NCI-H1048 (cell line): ENCODE results near the gene TRH.
"Not testable (repeated sequence)": the region's sequence is repeated elsewhere in the genome, so short reads cannot be mapped to it uniquely, and the experiment has no call there.

Experiments used
- DNase-seq: peaks from one replicate; lab custom pipeline; 2025; lab: John Stamatoyannopoulos, UW

Gene TRH

DNA sequence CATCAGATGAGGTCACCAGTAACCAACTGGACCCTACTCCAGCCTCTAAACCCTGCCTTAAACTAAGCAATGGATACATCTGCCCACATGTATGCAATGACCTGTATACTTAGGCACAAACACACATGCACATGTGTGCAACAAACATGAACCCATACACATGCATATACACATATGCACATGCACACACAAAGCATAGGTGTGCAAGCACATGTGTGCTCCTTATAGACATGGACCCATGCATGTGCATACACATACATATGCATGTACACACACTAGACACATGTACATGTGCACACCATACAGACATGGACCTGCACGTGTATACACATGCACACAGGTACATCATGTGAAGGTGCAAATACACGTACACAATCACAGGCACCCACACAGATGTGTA, 8.6 kb upstream of the TRH start:
- no peak for DNase-seq

DNA sequence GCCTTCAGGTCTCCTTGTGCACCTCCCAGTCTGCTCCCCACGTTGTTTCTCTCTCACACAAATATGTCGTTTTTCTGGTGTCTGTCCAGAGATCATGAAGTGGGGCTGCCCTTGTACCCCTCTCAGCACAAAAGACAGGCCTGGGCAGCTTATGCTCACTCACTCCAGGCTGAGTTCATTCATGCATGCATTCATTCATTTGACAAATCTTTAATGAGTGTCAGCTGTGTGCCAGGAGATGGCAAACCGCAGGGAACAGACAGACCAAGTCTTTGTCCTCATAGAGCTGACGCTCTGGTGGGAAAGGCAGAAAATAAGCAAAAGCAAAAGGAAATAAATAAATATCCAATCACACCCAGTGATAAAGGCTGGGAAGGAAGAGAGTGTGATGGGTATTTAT, 7.6 kb upstream of the TRH start:
- no peak for DNase-seq

DNA sequence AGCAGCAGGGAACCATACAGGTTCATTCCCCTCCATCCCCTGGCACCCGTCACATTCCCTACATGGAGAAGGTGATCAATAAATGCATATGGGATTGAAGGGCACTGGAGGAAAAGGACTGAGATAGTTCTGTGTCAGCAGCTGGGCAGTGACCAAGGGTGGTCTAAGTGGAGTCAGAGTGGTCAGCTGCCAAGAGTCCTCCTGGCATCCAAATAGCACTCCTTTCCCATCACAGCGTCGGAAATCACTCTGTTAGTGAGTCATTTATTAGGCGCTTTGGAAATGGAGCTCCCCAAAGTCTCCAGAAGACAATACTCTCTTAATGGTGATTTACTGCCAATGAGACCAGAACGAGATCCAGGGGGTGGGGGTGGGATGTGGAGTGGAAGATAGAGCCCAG, 6.8 kb upstream of the TRH start:
- DNase-seq = no peak

DNA sequence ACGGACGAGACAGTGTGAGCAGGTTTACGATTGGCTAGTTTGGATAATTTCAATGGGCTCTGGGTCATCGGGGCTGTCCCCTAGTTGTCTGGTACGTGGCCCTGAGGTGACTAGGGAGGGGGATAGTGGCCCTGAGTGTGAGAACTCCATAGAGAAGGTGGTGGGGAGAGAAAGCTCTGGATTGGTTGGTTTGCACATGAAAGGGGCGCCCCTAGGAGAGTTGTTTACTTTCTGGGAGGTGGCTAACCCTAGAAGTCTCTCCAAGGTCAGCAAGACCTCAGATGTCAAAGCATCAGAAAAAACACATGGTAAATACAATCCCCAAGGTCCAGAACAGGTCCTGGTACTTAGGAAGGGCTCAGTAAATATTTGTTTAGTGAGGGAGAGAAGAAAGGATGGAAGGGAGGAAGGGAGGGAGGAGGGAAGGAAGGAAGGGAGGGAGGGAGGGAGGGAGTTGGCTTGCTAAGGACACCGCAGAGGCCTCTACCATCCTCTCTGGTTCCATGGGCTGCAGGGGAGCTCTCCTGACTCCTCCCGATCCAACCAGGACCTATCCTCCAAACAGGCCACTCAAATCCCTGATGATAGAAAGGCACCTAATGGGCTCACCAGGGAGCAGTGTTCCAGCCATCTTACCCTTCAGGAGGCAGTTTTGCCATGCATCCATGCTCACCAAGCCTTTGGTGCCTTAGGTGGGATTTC, 3.0 kb upstream of the TRH start:
- no peak for DNase-seq

DNA sequence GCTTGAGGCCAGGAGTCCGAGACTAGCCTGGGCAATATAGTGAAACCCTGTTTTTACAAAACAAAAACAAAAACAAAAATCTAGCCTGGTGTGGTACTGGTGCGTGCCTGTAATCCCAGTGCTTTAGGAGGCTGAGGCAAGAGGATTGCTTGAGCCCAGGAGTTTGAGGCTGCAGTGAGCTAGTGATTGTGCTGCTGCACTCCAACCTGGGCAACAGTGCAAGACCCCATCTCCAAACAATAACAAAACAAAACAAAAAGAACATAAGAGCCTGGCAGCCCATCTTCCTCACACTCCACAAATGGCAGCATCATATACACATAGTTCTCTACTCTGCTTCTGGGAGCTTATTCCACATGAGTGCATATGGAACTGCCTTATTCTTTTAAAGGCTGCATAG, 2.2 kb upstream of the TRH start:
- no peak for DNase-seq

DNA sequence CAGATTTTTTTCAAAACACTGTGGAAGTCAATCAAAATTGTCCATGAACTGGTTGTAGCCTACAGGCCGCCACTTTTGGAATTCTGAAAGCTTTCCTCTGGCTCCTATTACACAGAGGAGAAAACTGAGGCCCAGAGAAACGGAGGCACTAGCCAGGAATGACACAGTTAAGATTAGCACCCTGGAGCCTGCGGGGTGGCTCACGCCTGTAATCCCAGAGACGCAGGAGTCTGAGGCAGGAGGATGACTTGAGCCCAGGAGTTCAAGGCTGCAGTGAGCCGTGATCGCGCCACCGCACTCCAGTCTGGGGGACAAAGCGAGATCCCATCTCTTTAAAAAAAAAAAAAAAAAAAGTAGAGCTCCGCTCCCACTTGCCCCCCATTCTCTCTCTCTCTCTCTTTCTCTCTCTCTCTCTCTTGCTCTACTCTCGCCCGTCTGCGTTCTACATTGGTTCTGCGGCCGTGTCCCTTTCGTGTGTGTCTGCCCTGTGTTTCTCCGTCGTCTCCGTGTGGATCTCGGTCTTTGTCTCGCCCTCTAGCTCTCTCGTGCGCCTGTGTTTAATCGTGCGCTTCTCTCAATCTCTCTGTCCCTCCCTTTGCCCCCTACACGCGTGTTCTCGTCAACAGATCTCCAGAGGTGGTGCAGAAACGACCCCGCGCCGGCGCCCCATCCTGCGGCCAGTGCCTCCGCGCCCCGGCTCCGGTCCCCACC, 512 bp upstream of the TRH start:
- no peak for DNase-seq

DNA sequence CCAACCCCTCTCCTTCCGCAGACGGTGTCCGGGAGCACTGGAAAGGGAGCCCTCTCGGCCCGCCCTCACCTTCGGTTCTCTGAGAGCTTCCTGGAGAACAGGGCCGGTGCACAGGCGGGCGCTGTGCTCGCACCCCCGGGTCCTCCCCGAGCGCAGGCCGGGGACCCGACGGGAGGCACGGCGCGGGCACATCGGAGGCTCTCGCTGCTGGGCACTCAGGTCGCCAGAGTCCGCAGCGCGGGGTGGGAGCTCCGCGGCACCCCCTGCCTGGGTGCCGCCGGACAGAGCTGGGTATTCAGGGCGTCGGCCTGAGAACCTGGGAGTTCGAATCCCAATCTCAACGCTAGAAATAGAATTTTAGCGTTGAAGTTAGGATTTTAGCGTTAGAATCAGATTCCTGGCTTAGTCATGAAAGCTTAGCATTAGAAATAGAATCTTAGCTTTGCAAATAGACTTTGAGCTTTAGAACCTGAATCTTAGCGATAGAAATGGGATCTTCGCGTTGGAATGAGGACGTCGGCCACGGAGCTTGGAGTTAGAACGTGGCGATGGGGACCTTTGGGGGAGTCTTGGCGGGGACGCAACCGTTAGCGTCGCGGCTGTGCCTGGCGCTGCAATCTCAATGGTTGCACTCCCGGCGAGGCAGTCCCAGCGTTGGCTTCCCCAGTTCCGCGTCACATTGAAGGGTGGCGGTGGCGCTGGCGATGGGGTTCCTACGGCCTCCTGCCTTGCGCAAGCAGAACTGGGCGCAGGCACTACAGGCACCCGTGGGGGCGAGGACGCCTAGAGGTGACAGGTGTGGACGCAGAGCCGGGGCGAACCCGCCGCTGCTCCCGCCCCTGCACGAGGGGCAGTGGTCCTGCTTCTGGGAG, 549 bp downstream of the TRH start:
- no peak for DNase-seq

DNA sequence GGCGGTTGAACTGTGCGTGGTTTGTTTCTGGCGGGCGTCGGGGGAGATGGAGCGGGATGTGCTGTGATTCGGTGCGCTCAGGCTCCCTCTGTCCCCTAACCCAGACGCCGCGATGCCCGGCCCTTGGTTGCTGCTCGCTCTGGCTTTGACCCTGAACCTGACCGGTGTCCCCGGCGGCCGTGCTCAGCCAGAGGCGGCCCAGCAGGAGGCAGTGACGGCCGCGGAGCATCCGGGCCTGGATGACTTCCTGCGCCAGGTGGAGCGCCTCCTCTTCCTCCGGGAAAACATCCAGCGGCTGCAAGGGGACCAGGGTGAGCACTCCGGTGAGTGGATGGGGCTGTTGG, 1.2 kb downstream of the TRH start:
- no peak for DNase-seq

DNA sequence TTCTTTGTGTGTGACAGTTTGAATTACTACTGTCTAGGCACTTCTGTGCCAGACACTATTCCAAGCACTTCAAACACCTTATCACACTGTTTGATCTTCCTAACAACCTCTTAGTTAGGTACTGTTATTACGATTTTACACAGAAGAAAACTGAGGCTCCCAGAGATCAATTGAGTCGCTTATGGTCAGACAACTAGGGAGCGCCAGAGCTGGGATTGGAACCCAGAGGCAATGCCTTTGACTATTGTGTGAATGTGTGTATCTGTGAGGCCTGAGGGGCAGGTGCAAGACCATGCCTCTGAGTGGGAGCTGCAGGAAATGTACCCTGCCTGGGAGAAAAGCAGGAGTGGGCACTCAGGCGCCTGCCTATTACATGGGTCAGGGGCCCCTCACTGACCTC, 1.8 kb downstream of the TRH start:
- DNase-seq = no peak

DNA sequence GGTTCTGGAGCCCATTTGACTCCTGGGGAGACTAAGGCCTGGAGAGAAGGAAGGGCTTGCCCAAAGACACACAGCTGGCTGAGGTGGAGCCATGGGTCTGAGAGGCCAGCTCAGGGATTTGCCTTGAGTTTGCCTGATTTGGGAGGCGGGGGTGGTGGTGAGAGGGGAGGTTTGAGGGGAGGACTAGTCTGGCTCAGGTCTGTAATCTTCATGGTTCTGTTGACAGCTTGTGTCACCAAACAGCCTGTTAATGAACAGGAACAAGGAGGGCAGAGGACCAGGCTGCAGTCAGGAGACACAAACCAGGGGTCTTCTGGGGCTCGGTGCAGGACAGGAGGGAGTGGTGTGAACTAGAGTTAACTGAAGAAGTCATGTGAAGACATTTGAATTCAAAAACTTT, 3.6 kb downstream of the TRH start:
- DNase-seq = no peak

DNA sequence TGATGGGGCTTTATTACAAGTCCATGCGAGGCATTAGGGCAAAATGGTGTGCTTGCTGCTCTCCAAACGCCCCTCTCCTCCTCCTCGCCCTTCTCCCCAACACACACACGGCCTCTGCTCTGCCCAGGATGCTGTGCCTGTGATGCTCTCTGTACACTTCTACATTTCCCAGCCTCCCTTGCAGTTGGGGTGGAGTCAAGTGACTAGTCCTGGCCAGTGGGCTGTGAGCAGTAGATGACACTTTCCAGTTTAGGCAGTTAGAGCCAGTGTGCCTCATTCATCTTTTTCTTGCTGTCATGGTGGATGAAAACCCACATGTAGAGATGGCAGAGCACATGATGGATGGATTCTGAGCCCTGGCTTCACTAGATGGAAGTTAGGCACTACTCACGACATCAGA, 5.4 kb downstream of the TRH start:
- no peak for DNase-seq

DNA sequence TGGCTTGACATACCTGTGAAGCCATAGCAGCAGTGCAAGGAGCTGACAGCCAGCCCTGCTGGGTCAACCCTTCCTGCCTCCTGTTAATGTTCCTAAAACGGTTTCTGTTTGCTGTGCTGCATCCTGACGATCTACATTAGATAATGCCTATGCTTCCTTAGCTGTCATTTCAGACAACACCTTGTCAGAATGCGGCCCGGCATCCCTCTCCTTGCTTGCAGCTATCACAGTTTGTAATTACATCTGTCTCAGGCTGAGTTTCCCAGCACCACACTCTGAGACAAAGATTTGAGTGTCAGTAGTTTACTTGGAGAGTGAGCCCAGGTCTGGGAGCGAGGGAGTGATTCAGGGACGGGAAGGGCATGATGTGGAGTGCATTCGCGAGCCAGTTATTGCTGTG, 9.0 kb downstream of the TRH start:
- no peak for DNase-seq

DNA sequence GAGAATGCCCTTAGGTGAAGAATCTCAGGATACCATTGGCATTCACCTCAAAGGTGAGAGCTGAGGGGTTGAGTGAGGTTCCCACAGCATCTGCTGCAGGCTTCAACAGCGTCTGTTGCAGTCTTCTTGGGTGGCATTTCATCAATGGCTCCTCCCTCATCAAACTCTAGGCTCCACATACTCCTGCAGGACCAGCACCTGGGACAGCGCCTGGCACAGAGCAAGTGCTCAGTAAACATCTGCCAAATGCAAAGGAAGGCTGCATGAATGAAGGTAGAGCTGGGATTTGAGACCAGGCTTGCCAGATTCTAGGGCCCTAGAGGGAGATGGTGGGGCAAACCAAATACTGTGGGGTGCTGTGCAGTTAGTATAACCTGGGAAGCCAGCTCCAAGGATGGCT, 9.6 kb downstream of the TRH start:
- no peak for DNase-seq

DNA sequence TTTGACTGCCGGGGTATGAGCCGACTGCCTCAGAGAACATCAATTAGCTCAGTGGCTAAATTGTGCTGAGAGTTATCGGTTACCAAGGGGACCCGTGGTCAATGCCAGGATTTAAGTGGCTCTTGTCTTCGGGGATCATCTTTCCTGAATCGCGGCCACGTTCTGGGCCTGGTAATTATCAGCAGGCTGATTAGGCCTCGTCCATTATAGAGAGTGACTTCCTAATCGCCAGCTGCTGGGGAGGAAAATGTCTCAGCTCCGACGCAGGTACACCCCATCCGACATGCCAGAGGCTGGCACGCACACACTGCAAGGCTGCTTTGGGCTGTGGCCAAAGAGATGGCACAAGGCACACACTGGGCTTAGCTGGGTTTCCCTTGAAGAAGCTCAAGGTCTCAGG, 10.6 kb downstream of the TRH start:
- no peak for DNase-seq

DNA sequence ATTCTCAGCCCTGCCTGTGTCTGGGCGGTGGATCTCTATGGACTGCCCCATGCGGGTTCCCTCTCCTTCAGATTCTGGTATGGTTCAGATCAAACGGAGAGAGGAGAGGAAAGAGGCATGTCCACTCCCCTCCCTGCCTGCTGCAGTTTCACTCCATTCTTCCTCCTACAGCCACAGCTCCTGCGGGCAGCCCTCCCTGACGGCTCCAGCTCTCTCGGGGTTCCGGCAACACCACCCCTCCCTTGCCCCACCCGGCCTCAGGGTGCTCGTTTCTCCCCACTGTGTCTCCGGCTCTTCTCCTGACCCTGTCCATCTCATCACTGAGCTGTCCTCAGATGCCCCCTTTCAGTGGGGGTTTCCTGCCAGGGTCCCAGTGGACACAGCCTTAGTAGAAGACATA, 13.9 kb downstream of the TRH start:
- DNase-seq = no peak

DNA sequence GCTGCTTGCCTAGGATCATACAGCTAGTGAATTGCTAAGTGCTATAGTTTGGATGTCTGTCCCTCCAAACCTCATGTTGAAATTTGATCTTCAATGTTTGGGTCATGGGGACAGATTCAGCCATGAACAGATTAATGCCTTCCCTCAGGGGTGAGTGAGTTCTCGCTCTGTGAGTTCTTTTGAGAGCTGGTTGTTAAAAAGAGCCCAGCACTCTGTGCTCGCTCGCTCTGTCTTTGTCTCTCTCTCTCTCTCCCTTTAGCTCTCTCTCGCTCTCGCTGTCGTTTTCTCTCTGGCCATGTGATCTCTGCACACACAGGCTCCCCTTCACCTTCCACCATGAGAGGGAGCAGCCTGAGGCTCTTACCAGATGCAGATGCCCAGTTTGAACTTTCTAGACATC, 14.9 kb downstream of the TRH start:
- DNase-seq = no peak

DNA sequence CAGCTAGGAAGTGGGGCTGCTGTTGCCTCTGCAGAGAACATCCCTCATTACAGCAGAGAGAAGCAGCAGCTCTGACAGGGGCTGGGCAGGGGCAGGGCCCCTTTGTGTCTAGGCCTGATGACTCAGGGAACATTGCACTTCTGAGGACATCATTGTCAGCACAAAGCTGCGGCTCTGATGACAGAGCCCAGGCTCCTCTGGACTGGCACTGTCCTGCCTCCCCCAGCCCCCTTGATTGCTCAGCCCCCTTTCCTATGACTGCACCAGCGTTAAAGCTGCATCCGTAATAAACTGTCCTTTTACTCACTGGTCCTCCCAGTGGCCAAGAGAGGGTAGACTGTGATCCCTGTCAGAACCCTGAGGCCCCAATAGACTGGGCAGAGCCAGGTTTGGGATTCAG, 18.3 kb downstream of the TRH start:
- no peak for DNase-seq

DNA sequence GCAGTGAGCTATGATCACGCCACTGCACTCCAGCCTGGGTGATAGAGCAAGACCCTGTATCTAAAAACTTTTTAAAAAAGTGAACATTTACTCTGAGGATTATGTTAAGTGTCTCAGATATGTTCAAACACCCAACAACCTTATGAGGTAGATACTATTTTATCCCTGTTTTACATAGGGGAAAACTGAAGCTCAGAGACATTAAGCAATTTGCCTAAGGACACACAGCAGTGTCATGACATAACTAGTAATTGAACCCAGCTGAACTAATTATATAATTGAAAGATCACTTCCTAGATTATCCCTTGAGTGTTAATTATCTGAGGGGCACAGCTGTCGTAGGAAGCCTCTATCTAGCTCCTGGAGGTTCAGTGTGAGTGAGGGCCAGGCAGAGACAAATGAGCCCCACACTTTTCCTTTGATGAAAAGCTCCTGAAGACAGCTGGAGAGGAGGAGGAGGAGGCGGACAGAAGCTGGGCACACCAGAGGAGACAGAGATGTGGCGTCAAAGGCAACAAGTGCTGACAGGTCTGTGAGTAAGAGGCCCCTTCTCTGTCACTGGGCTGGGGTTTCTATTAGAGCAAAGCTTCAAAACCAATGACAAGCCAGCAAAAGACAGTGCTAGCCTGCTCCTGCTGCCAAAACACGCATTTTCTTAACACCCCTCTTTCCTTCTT, 20.5 kb downstream of the TRH start:
- DNase-seq = no peak

DNA sequence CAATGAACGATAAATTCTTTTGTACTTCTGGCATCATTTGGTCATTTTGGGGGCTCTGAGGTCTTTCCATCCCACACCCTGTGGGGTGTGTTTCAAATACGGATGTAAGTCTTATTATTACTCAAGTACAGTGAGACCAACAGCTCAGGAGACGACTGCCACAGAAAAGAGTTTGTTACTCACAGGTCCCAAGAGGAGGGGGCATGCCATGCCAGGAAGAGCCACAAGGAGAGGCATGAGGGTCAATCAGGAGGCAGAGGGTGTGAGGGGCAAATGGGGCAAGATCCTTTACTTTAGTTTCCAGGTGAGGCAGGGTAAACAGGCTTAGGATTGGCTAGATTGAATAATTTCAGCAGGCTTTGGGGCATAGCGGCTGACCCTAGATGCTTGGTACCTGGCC, 21.6 kb downstream of the TRH start:
- no peak for DNase-seq

DNA sequence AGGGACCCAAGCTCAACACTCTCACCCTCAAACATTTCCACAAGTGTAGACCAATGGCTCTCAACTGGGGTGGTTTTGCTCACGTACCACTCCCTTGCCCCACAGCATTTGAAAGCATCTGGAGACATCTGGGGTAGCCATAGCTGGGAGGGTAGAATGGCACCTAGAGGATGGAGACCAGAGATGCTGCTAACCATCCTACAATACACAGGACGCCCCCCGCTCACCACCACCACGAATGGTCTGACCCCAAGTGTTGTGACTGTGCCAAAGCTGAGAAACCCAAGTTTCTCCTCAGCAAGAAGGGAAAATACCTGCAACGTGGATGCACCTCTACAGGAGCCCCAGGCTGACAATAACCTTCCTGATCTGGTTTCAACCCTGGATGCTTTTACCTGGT, 24.7 kb downstream of the TRH start:
- not testable (repeated sequence) for DNase-seq

DNA sequence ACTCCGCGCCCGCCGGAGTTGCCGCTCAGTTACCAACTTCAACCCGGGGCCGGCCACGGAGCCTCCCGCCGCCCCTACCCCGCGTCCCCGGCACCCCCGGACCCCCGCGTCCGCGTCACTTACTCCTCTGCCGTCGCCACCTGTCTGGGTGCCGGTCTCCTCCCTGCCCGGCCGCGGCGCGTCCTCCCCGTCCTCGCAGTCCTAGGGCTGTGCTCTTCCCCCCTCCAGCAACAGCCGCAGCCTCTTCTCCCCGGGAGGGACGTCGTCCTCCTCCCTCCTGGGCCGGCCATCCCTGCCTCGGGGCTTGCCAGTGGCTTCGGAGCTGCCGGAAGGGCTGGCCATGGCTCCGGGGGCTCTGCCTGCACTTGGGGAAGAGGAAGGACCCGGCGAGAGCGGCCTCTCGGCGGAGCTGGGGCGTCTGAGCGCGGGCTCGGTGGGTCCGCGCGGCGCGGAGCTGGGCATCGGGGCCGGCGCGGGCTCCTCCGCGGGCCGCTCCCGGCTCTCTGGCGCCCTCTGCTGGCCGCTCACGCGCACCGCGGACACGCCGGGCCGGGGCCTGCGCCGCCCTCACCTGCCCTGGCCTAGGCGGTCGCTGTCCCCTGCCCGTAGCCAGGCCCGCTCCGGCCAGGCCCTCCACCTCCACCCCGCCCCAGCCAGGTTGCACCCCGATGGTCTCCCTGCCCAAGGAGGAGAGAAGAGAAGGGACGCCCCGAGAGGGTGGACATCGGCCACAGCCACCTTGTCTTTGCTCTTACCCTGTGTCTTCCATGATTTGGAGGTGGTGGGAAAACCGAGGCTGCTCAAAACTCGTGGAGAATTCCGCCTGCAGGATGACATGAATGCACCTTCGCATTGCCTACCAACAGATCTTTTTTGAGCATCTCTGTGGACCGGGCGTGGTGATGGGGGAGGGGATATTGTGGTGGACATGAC, 28.4 kb downstream of the TRH start:
- not testable (repeated sequence) for DNase-seq

DNA sequence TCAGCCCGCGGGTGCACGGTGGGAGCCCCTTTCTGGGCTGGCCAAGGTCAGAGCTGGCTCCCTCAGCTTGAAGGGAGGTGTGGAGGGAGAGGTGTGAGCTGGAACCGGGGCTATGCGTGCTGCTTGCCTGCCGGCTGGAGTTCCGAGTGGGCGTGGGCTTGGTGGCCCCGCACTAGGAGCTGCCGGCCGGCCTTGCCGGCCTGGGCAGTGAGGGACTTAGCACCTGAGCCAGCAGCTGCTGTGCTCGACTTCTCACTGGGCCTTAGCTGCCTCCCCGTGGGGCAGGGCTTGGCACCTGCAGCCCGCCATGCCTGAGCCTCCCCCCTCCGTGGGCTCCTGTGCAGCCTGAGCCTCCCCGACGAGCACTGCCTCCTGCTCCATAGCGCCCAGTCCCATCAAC, 36.0 kb downstream of the TRH start:
- no peak for DNase-seq
